DND-41 (cell line): ENCODE data around the gene DCTN2.
"Not testable (repeated sequence)": the region's sequence is repeated elsewhere in the genome, so short reads cannot be mapped to it uniquely, and the experiment has no call there.

Experiments
- ATAC-seq: fragments of 200-7000 bp; cut with Tn5 transposase; 3 replicates; pipeline ENCODE4 v1.9.1; 2021; ENCODE audit warnings: low read depth; ENCODE audit not compliant: insufficient read depth
- DNase-seq: peaks from one replicate; pipeline ENCODE4 v3.0.0-alpha.2; 2020
- H2AFZ ChIP-seq: 2 replicates; pipeline ENCODE4 v1.6.0; 2012; ENCODE audit warnings: low read depth, low read length
- H3K27ac ChIP-seq: 2 replicates; pipeline ENCODE4 v1.5.1; 2012; ENCODE audit warnings: low read length, inconsistent platforms
- H3K27me3 ChIP-seq: fragments of 200-600 bp; sonication (generic); 2 replicates; pipeline ENCODE4 v1.6.0; 2012; ENCODE audit warnings: low read length, mild to moderate bottlenecking, inconsistent platforms; ENCODE audit not compliant: insufficient read depth, poor library complexity
- H3K36me3 ChIP-seq: 2 replicates; pipeline ENCODE4 v1.5.1; 2012; ENCODE audit warnings: low read length, inconsistent platforms; ENCODE audit not compliant: insufficient read depth
- H3K4me1 ChIP-seq: 2 replicates; pipeline ENCODE4 v1.5.1; 2012; ENCODE audit warnings: mild to moderate bottlenecking, low read length; ENCODE audit not compliant: insufficient read depth
- H3K4me2 ChIP-seq: 2 replicates; pipeline ENCODE4 v1.6.0; 2012; ENCODE audit warnings: mild to moderate bottlenecking, moderate library complexity, low read length, inconsistent platforms; ENCODE audit not compliant: insufficient read depth
- H3K4me3 ChIP-seq, 2 experiments: fragments of 200-600 bp in 1 of 2; shearing (Covaris generic) in 1 of 2; 2 replicates each; pipeline ENCODE4 v1.5.1; 2012 to 2016; ENCODE audit warnings: inconsistent platforms in 2 of 2, low read length in 2 of 2, mild to moderate bottlenecking in 2 of 2, low read depth in 1 of 2, moderate library complexity in 1 of 2
- H3K79me2 ChIP-seq: 2 replicates; pipeline ENCODE4 v1.6.0; 2012; ENCODE audit warnings: low read length, inconsistent platforms; ENCODE audit not compliant: insufficient read depth
- H3K9ac ChIP-seq: 2 replicates; pipeline ENCODE4 v1.6.0; 2012; ENCODE audit warnings: low read depth, mild to moderate bottlenecking, inconsistent platforms, low read length, moderate library complexity
- H3K9me3 ChIP-seq: 2 replicates; pipeline ENCODE4 v1.5.1; 2012; ENCODE audit warnings: low read length, moderate library complexity, mild to moderate bottlenecking, inconsistent platforms; ENCODE audit not compliant: insufficient read depth, severe bottlenecking
- H4K20me1 ChIP-seq: 2 replicates; pipeline ENCODE4 v1.6.0; 2012; ENCODE audit warnings: low read length; ENCODE audit not compliant: insufficient read depth
- CTCF ChIP-seq: IDR thresholded peaks from 2 replicates; pipeline ENCODE4 v1.5.1; 2012; ENCODE audit warnings: borderline replicate concordance, low read length, moderate library complexity, mild to moderate bottlenecking; ENCODE audit not compliant: poor library complexity, severe bottlenecking; ENCODE audit errors: extremely low read depth
- EZH2 ChIP-seq: IDR thresholded peaks from 3 replicates; pipeline ENCODE4 v1.6.1; 2012; ENCODE audit warnings: borderline replicate concordance, low read depth, mild to moderate bottlenecking, moderate library complexity, low read length, inconsistent platforms; ENCODE audit not compliant: severe bottlenecking

DCTN2 gene

GRCh38 chr12:57519796-57520052, 27.3 kb downstream of the DCTN2 start:
- Histone ChIP-seq H3K4me3 (peak overlapping the region; percentile 86 to 91), H3K36me3 (peaks cover 69% of the 10 kb centered on the region), H4K20me1 (peaks cover 61% of the 10 kb centered on the region), H2AFZ (no peak overlapping the region), H3K79me2 (peaks cover 64% of the 10 kb centered on the region), H3K27me3 (no peaks in the 10 kb centered on the region), H3K4me2 (peak overlapping the region; percentile 68), H3K27ac (peak overlapping the region; percentile 99), H3K9me3 (no peaks in the 10 kb centered on the region), H3K9ac (peak overlapping the region; percentile 97), H3K4me1 (peaks cover 59% of the 10 kb centered on the region)
- ATAC-seq (0 out of 3 replicates have a peak, but pooled peaks have one; percentile 1), DNase-seq (peak; percentile 50)
- no peak for TF ChIP-seq CTCF
- no peak for TF ChIP-seq EZH2

- H3K4me3 ChIP-seq = peak overlapping the region; percentile 86 to 91; a peak in 3 of 4 replicates
- TF ChIP-seq EZH2 (no peak), CTCF (no peak)
- no peak overlapping the region for H2AFZ ChIP-seq
These were observed 27.8 kb downstream of the DCTN2 start for GRCh38 chr12:57518920-57519795.

GRCh38 chr12:57518176-57518919, 28.6 kb downstream of the DCTN2 start:
- H4K20me1 ChIP-seq = peaks cover 53% of the 10 kb centered on the region
- H3K9ac ChIP-seq = peak overlapping the region; percentile 97
- H3K79me2 ChIP-seq = peaks cover 50% of the 10 kb centered on the region
- peaks cover 69% of the 10 kb centered on the region for H3K36me3 ChIP-seq
- peak overlapping the region; percentile 68 for H3K4me2 ChIP-seq
- peaks cover 46% of the 10 kb centered on the region for H3K4me1 ChIP-seq
- no peak for DNase-seq
- TF ChIP-seq CTCF (no peak), EZH2 (no peak)
- no peak overlapping the region for H2AFZ ChIP-seq
- H3K4me3 ChIP-seq = peak overlapping the region; percentile 86 to 91; a peak in 3 of 4 replicates
- peak overlapping the region; percentile 99 for H3K27ac ChIP-seq
- H3K27me3 ChIP-seq = no peaks in the 10 kb centered on the region
- ATAC-seq = no peak
- H3K9me3 ChIP-seq = no peaks in the 10 kb centered on the region

More at GRCh38 chr12:57518920-57519795, 27.8 kb downstream of the DCTN2 start:
- no peak for ATAC-seq
- DNase-seq = no peak
- H3K27ac ChIP-seq = peak overlapping the region; percentile 99
- peaks cover 54% of the 10 kb centered on the region for H3K4me1 ChIP-seq
- peaks cover 58% of the 10 kb centered on the region for H3K79me2 ChIP-seq
- H3K4me2 ChIP-seq = peak overlapping the region; percentile 68
- no peaks in the 10 kb centered on the region for H3K27me3 ChIP-seq
- peaks cover 69% of the 10 kb centered on the region for H3K36me3 ChIP-seq
- H4K20me1 ChIP-seq = peaks cover 61% of the 10 kb centered on the region
- peak overlapping the region; percentile 97 for H3K9ac ChIP-seq
- H3K9me3 ChIP-seq = no peaks in the 10 kb centered on the region

- H3K9ac ChIP-seq = peak overlapping the region; percentile 97
- H3K4me2 ChIP-seq = peak overlapping the region; percentile 68
- DNase-seq, H3K9me3 ChIP-seq, H2AFZ ChIP-seq, H3K27me3 ChIP-seq, ATAC-seq: not testable (repeated sequence)
- peak overlapping the region in 1 of 2 experiments; percentile 91; a peak in 1 of 4 replicates for H3K4me3 ChIP-seq
- H4K20me1 ChIP-seq = peaks cover 50% of the 10 kb centered on the region
- peaks cover 44% of the 10 kb centered on the region for H3K4me1 ChIP-seq
- peaks cover 72% of the 10 kb centered on the region for H3K36me3 ChIP-seq
- peaks cover 46% of the 10 kb centered on the region for H3K79me2 ChIP-seq
- peak overlapping the region; percentile 99 for H3K27ac ChIP-seq
These were observed 29.3 kb downstream of the DCTN2 start for GRCh38 chr12:57517718-57518117.
